ENCODE results near the gene AADAT. TPM values are rescaled to one million over a fixed set of nuclear protein-coding genes. Genes with fewer than 3 reads are reported as not detected.
A peak's percentile ranks its signal among the peaks of the same experiment; 100 is the strongest.
"Not testable (repeated sequence)": the region's sequence is repeated elsewhere in the genome, so short reads cannot be mapped to it uniquely, and the experiment has no call there.

The AADAT gene
- total RNA-seq, 1 donor from 2014 or later = not detected

DNA sequence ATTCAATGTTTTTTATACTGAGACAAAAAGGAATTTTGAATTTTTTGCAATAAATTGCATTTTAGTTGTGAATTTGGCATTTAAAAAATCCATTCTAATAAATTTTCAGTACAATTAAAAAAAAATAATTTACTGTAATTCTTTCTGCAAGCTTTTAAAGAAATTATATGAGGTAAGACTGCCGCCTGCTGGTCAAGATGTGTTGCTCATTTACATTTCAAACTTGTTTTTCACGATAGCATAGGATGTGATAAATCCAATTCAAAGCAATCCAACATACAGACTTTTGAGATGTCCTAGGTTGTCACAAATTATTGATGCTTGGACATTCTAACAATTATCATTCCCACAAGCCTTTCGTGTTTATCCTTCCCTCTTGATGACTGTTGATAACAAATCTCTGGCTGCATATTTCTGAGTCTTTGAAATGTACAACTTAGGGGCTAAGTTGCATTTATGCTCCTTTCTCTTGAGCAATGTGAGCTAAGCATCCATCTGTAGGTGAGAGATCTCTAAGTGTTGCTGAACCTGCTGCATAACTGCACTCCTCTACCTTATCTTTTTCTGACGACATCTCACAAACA lies 41.9 kb downstream of the AADAT start:
- TF ChIP-seq CTCF (IDR thresholded peaks at IDR 0.05) = peak; percentile 51
- H3K9me3 Mint-ChIP-seq = no peaks in the 10 kb centered on the region
- ATAC-seq (ENCODE audit: low read depth) (no peak), DNase-seq (no peak)
- H3K4me3 Mint-ChIP-seq = no peak overlapping the region
- H3K4me1 Mint-ChIP-seq = no peaks in the 10 kb centered on the region
- peaks cover 3% of the 10 kb centered on the region for H3K27me3 Mint-ChIP-seq
- H3K36me3 Mint-ChIP-seq (ENCODE audit: low read depth) = no peaks in the 10 kb centered on the region
- no peak overlapping the region for H3K27ac Mint-ChIP-seq
- intact Hi-C loops (cut with micrococcal nuclease) = loop anchor here (1.0 to 2.0 kb wide), 3 partner anchors 238 to 1125 kb away; no protein-coding TSS in a partner anchor
- ChIA-PET POLR2A (interaction anchor here (0.7 kb wide), 1 partner anchor 435 kb away, joined by 3 read pairs; no protein-coding TSS in a partner anchor), CTCF (interaction anchor here (0.9 to 3.0 kb wide), 4 partner anchors 233 to 1124 kb away, joined by 3 to 47 read pairs (median 8); partner anchors contain the start of gene NEK1)

- DNase-seq; H3K27me3 Mint-ChIP-seq; H3K9me3 Mint-ChIP-seq; ATAC-seq (ENCODE audit: low read depth); H3K36me3 Mint-ChIP-seq (ENCODE audit: low read depth); H3K4me3 Mint-ChIP-seq; POLR2A ChIA-PET; H3K27ac Mint-ChIP-seq; H3K4me1 Mint-ChIP-seq: not testable (repeated sequence)
- intact Hi-C loops (cut with micrococcal nuclease) = loop anchor here (2.0 kb wide), 1 partner anchor 1123 kb away; no protein-coding TSS in a partner anchor
- CTCF ChIA-PET = interaction anchor here (0.6 to 2.4 kb wide), 2 partner anchors 75 to 236 kb away, joined by 3 to 15 read pairs; no protein-coding TSS in a partner anchor
Measured at GRCh38 chr4:170046156-170046555, 43.6 kb downstream of the AADAT start.

GRCh38 chr4:170040031-170040680 lies 49.6 kb downstream of the AADAT start:
- Mint-ChIP-seq H3K9me3 (no peaks in the 10 kb centered on the region), H3K27ac (no peak overlapping the region), H3K27me3 (no peaks in the 10 kb centered on the region), H3K4me3 (no peak overlapping the region), H3K36me3 (ENCODE audit: low read depth) (no peaks in the 10 kb centered on the region), H3K4me1 (no peaks in the 10 kb centered on the region)
- TF ChIP-seq CTCF (IDR thresholded peaks at IDR 0.05) = no peak
- intact Hi-C loops (cut with micrococcal nuclease) = no loop called here
- ChIA-PET CTCF (interaction anchor here (0.9 kb wide), 1 partner anchor 230 kb away, joined by 3 read pairs; no protein-coding TSS in a partner anchor), POLR2A (no interaction called here)
- ATAC-seq (ENCODE audit: low read depth) = no peak
- DNase-seq = no peak

GRCh38 chr4:170038769-170039168 lies 51.0 kb downstream of the AADAT start:
- H3K9me3 Mint-ChIP-seq = no peaks in the 10 kb centered on the region
- H3K4me3 Mint-ChIP-seq = no peak overlapping the region
- no peak for TF ChIP-seq CTCF (IDR thresholded peaks at IDR 0.05)
- CTCF ChIA-PET = no interaction called here
- no peak for ATAC-seq (ENCODE audit: low read depth)
- no peaks in the 10 kb centered on the region for H3K36me3 Mint-ChIP-seq (ENCODE audit: low read depth)
- no peaks in the 10 kb centered on the region for H3K27me3 Mint-ChIP-seq
- no peak for DNase-seq
- intact Hi-C loops (cut with micrococcal nuclease) = no loop called here
- no peaks in the 10 kb centered on the region for H3K4me1 Mint-ChIP-seq
- POLR2A ChIA-PET = no interaction called here
- H3K27ac Mint-ChIP-seq = no peak overlapping the region

GRCh38 chr4:170038232-170038631 lies 51.5 kb downstream of the AADAT start:
- Mint-ChIP-seq H3K27ac (no peak overlapping the region), H3K4me3 (no peak overlapping the region), H3K27me3 (no peaks in the 10 kb centered on the region), H3K4me1 (no peaks in the 10 kb centered on the region), H3K36me3 (ENCODE audit: low read depth) (no peaks in the 10 kb centered on the region), H3K9me3 (no peaks in the 10 kb centered on the region)
- CTCF ChIA-PET = no interaction called here
- no peak for TF ChIP-seq CTCF (IDR thresholded peaks at IDR 0.05)
- DNase-seq (no peak), ATAC-seq (ENCODE audit: low read depth) (no peak)
- intact Hi-C loops (cut with micrococcal nuclease) = no loop called here
- POLR2A ChIA-PET = no interaction called here

All from activated B cell treated with CpG ODN at 0.5 μM for 24 hours (primary cell).